Heart left ventricle (tissue), 16 donors: Measurements from ENCODE around the gene ATG4A. TPM values are rescaled to one million over a fixed set of nuclear protein-coding genes. Genes with fewer than 3 reads are reported as not detected.

ENCODE experiments used
- ATAC-seq, 4 donors: fragments of 200-7000 bp; cut with Tn5 transposase; one replicate each; pipeline ENCODE4 v1.9.1; 2020 to 2022; ENCODE audit warnings: moderate library complexity in 4 of 4, mild to moderate bottlenecking in 3 of 4, moderate number of reproducible peaks in 1 of 4
- DNase-seq, 5 donors: peaks; one replicate each; pipeline ENCODE4 v3.0.0-alpha.2; 2020
- H3K27ac ChIP-seq, 12 donors: fragments of 200-600 bp; sonication (generic) in 4 of 12; one replicate each; pipeline versions ENCODE4 v1.5.0 to v1.8.0; 2016 to 2022; ENCODE audit warnings: mild to moderate bottlenecking in 2 of 12
- H3K27me3 ChIP-seq, 9 donors: fragments of 200-600 bp; sonication (generic) in 2 of 9; one replicate each; pipeline versions ENCODE4 v1.5.1 to v1.8.0; 2016 to 2022; ENCODE audit warnings: mild to moderate bottlenecking in 3 of 9
- H3K36me3 ChIP-seq, 9 donors: fragments of 200-600 bp; sonication (generic) in 2 of 9; one replicate each; pipeline versions ENCODE4 v1.5.0 to v1.8.0; 2018 to 2022; ENCODE audit warnings: mild to moderate bottlenecking in 2 of 9
- H3K4me1 ChIP-seq, 12 donors: fragments of 200-600 bp; sonication (generic) in 4 of 12; one replicate each; pipeline versions ENCODE4 v1.5.0 to v1.8.0; 2016 to 2022; ENCODE audit warnings: mild to moderate bottlenecking in 3 of 12
- H3K4me3 ChIP-seq, 12 donors: fragments of 200-600 bp; sonication (generic) in 4 of 12; one replicate each; pipeline versions ENCODE4 v1.5.0 to v1.8.0; 2017 to 2022; ENCODE audit warnings: mild to moderate bottlenecking in 9 of 12, moderate library complexity in 4 of 12
- H3K9me3 ChIP-seq, 12 donors: fragments of 200-600 bp; sonication (generic) in 4 of 12; one replicate each; pipeline versions ENCODE4 v1.5.0 to v1.8.0; 2016 to 2022; ENCODE audit warnings: mild to moderate bottlenecking in 1 of 12
- CTCF ChIP-seq, 12 donors: fragments of 200-600 bp; sonication (generic) in 4 of 12; IDR thresholded peaks; one replicate each; pipeline versions ENCODE4 v1.5.0 to v1.8.0; 2018 to 2022; ENCODE audit warnings: antibody characterized with exemption in 12 of 12, mild to moderate bottlenecking in 5 of 12
- POLR2A ChIP-seq, 2 donors: fragments of 450-650 bp; IDR thresholded peaks; one replicate each; pipeline ENCODE4 v1.6.1; 2017; ENCODE audit warnings: antibody characterized with exemption in 2 of 2, mild to moderate bottlenecking in 2 of 2, moderate library complexity in 2 of 2
- WGBS, 4 donors: extraction: QIAGEN DNeasy Blood & Tissue Kit in 2 of 4; methylation state at CpG; one replicate each; pipeline versions ENCODE4 v1.1.5 to v1.1.7; 2013 to 2018; 5-methylcytosine and 5-hydroxymethylcytosine counted together
- intact Hi-C, 10 donors: fragments of 100-400 bp; cut with DNase I; formaldehyde crosslinking; loops; one replicate each; pipeline versions ENCODE4 v1.11.1 to v1.14.2; 2022
- polyA plus RNA-seq, 2 donors: library from polyadenylated mRNA; stranded (reverse); fragments of 200-250 nt; gene quantifications; one replicate each; pipeline ENCODE4 v1.2.3, GENCODE V29; 2013
- total RNA-seq, 9 donors: library from RNA; depleted of rRNA in 2 of 9; stranded (reverse); fragments of >200 nt in 2 of 9; fragmentation: NEBNext Ultra II Directional in 3 of 9; extraction: Animal tissue kit (Norgen Biotek cat#: 25700) in 3 of 9; gene quantifications; one replicate each; pipeline versions ENCODE4 v1.1.0 to v1.2.4, GENCODE V29; 2016 to 2023
- donor health status: ischemic (EF 13 %, LVEDD 7.1; RV severe dilation, severe dysfunction).
- donor health status: healthy with polysubstance abuse.
- donor health status: DM: no; HTN: yes; CAD: no.
- donor health status: DM: no; HTN: no; CAD: no.
- donor health status: ischemic (EF 25% LVEDD 6.9; RV normal size, moderate dysfunction).
- donor health status: ischemic (EF 25% LVEDD 5.7; RV mildly dilated, moderate dysfunction).
- donor health status: healthy.
- donor health status: DM: yes; HTN: yes; CAD: no.
- donor health status: ischemic (EF 35%, LVEDD 5.7; RV mildly dilated, moderate dysfunction).
- donor health status: nonischemic (EF 11% LVEDD 7.7; RV severe dilation, severe dysfunction).
- donor health status: DM: yes; HTN: yes; CAD: no.
- donor health status: PGD.
- donor health status: ischemic (EF 29% LVEDD 5.4; RV normal size, mild dysfunction).
- donor health status: nonischemic (EF 23%, LVEDD 6.1; RV moderate dilation, normal function).

Gene ATG4A
- total and polyA plus RNA-seq, 11 donors, result 11.0 to 22.7 (median 18.0) TPM

GRCh38 chrX:108198420-108198819, 106.8 kb downstream of the ATG4A start:
- Histone ChIP-seq H3K27ac (no peak overlapping the region), H3K9me3 (no peaks in the 10 kb centered on the region), H3K36me3 (no peaks in the 10 kb centered on the region), H3K4me3 (no peak overlapping the region), H3K27me3 (peaks cover 0 to 53% (median 0%) of the 10 kb centered on the region in 9 donors), H3K4me1 (no peaks in the 10 kb centered on the region)
- 50 to 100% (median 72%) methylated on average over 1 of the region's 1 CpG for WGBS, 4 donors
- intact Hi-C loops, result loop anchor here in 1 of 10 donors (10.0 kb wide), 1 partner anchor 336 kb away; no protein-coding TSS in a partner anchor
- DNase-seq, result no peak
- ATAC-seq, result no peak
- TF ChIP-seq POLR2A (IDR thresholded peaks at IDR 0.05) (no peak), CTCF (IDR thresholded peaks at IDR 0.05) (no peak)

GRCh38 chrX:108199041-108199440, 107.5 kb downstream of the ATG4A start:
- Histone ChIP-seq H3K4me1 (no peaks in the 10 kb centered on the region), H3K27me3 (peaks cover 0 to 59% (median 0%) of the 10 kb centered on the region in 9 donors), H3K4me3 (no peak overlapping the region), H3K36me3 (no peaks in the 10 kb centered on the region), H3K9me3 (no peaks in the 10 kb centered on the region), H3K27ac (no peak overlapping the region)
- TF ChIP-seq POLR2A (IDR thresholded peaks at IDR 0.05) (no peak), CTCF (IDR thresholded peaks at IDR 0.05) (no peak)
- intact Hi-C loops, result loop anchor here in 1 of 10 donors (10.0 kb wide), 1 partner anchor 336 kb away; no protein-coding TSS in a partner anchor
- no peak for ATAC-seq
- WGBS, 4 donors, result 43 to 67% (median 51%) methylated on average over 2 of the region's 2 CpGs
- DNase-seq, result no peak

GRCh38 chrX:108199691-108200090, 108.1 kb downstream of the ATG4A start:
- TF ChIP-seq POLR2A (IDR thresholded peaks at IDR 0.05) (no peak), CTCF (IDR thresholded peaks at IDR 0.05) (peak; percentile 24 to 60 (median 46))
- H3K4me3 ChIP-seq, result no peak overlapping the region
- 9 to 17% (median 12%) methylated on average over 4 of the region's 4 CpGs for WGBS, 4 donors
- no peaks in the 10 kb centered on the region for H3K4me1 ChIP-seq
- H3K36me3 ChIP-seq, result no peaks in the 10 kb centered on the region
- intact Hi-C loops, result loop anchor here in 3 of 10 donors (5.0 to 10.0 kb wide), 4 partner anchors 335 to 1275 kb away; no protein-coding TSS in a partner anchor
- DNase-seq, result no peak
- no peak overlapping the region for H3K27ac ChIP-seq
- no peaks in the 10 kb centered on the region for H3K9me3 ChIP-seq
- H3K27me3 ChIP-seq, result peaks cover 0 to 61% (median 0%) of the 10 kb centered on the region in 9 donors
- ATAC-seq, result no peak

- H3K27me3 ChIP-seq, result peaks cover 0 to 67% (median 0%) of the 10 kb centered on the region in 9 donors
Measured at GRCh38 chrX:108203540-108203939, 112.0 kb downstream of the ATG4A start.

More at GRCh38 chrX:108203540-108203939, 112.0 kb downstream of the ATG4A start:
- Histone ChIP-seq H3K36me3 (no peaks in the 10 kb centered on the region), H3K9me3 (no peaks in the 10 kb centered on the region), H3K4me1 (no peaks in the 10 kb centered on the region), H3K27ac (no peak overlapping the region), H3K4me3 (no peak overlapping the region)
- DNase-seq (no peak), ATAC-seq (no peak)
- intact Hi-C loops, result loop anchor here in 2 of 10 donors (5.0 to 10.0 kb wide), 3 partner anchors 334 to 1271 kb away; no protein-coding TSS in a partner anchor
- 69 to 81% (median 75%) methylated on average over 3 of the region's 3 CpGs for WGBS, 4 donors
- no peak for TF ChIP-seq POLR2A (IDR thresholded peaks at IDR 0.05)

Other genes with a start within 250 kb of the ATG4A start
- gene TEX13B, start 109.4 kb upstream of the ATG4A start, total RNA-seq, result not detected
- not detected for gene TEX13B, start 109.4 kb upstream of the ATG4A start, polyA plus RNA-seq
- gene VSIG1, start 46.7 kb upstream of the ATG4A start, total RNA-seq, result under 1 TPM in 3 of 9 donors, not detected in 6; 0.22 to 0.35 (median 0.25) TPM
- gene VSIG1, start 46.7 kb upstream of the ATG4A start, polyA plus RNA-seq, result not detected
- 10 to 100 TPM; 14.9 to 23.3 (median 21.2) TPM for gene PSMD10, start 236 bp upstream of the ATG4A start, total RNA-seq
- gene PSMD10, start 236 bp upstream of the ATG4A start, polyA plus RNA-seq, result 10 to 100 TPM; 15.5 to 33.4 TPM